Left forelimb (tissue), 1 donor: ENCODE results near the gene TMEM14A.

Source experiments
- DNase-seq: peaks from one replicate; pipeline ENCODE4 v3.0.0-alpha.2; 2018; ENCODE audit warnings: low spot score

The TMEM14A gene

DNA sequence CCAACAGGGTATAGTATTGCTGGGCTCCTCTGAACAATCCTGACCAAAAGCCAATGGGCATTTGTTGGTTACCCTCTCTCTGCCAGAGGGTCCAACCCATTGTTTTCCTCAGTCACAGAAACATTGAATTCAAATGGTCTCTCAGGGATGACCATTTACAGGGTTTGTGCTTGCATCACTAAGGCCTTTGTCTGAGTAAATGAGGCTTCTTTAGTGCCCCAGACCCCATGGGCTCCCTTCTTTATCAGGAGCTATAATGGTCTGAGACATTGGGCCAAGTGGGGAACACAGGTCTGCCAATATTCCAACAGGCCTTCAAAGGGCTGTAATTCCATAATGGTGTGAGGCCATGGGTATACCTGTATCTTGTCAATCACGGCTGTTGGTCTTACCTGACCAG, 65.2 kb downstream of the TMEM14A start:
- DNase-seq: no peak
